Ramos (cell line): ENCODE results near the gene STIMATE.

Source experiments
- in situ Hi-C: fragments of 300-500 bp; cut with MboI; formaldehyde crosslinking; loops from one replicate; pipeline ENCODE4 v1.14.3; 2022; ENCODE audit warnings: low sequenced_read_pairs; ENCODE audit not compliant: unreplicated experiment

STIMATE gene

DNA sequence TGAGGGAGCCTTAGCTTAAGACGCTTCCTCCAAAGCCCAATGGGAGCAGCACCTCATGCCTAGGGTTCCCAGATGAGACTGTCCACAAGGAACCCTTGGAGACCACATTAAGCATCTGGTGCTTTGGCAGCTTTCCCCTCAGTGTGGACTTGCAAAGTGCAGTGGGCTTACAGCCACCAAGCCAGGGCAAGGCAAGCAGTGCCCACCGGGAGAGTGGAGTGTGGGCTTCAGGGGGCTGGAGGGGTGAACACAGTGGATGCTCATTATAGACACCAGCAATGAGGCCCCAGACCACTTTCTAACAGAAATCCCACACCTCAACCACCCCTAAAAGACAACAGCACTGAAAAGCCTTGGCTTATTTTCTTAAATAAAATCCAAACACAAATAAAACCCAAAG is 53.5 kb downstream of the STIMATE start:
- in situ Hi-C loops, result no loop called here

DNA sequence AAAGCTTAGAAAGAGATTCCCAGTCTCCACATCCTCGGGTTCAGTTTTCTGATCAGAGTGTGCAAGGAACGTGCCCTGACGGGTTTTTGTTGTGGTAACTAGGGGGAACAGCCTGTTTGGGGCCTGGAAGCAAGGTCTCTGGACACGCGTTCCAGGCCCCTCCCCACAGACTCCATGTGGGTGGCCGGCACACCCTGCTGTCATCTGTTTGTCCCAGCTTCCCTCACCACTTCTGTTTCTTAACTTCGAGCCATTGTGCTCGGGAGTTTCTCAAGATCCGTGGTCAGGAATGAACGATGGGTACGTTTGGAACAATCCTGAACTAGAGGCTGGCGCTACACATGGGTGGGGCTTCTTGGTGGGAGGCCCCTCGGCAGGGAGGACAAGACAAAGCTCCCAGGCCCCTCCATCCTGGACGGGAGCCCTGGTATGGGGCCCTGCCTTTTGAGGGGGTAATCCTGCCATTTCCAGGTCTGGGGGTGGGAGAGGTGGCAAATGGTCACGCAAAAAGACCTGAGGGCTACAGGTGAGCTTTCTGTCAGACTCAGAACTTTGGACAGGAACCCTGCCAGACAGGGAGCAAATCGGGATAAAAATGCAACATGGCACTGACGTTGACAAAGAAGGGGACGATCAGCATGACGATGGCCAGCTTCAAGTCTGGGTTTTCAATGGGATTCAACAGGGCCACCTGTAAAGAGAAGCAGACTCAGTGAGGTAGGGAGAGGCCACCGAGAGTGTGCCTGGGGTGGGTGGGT is 54.1 kb downstream of the STIMATE start:
- in situ Hi-C loops, result no loop called here

- in situ Hi-C loops, result no loop called here
Observed at GRCh38 chr3:52842424-52842823, 54.9 kb downstream of the STIMATE start.

- in situ Hi-C loops, result no loop called here
Observed at GRCh38 chr3:52841981-52842340, 55.4 kb downstream of the STIMATE start.

DNA sequence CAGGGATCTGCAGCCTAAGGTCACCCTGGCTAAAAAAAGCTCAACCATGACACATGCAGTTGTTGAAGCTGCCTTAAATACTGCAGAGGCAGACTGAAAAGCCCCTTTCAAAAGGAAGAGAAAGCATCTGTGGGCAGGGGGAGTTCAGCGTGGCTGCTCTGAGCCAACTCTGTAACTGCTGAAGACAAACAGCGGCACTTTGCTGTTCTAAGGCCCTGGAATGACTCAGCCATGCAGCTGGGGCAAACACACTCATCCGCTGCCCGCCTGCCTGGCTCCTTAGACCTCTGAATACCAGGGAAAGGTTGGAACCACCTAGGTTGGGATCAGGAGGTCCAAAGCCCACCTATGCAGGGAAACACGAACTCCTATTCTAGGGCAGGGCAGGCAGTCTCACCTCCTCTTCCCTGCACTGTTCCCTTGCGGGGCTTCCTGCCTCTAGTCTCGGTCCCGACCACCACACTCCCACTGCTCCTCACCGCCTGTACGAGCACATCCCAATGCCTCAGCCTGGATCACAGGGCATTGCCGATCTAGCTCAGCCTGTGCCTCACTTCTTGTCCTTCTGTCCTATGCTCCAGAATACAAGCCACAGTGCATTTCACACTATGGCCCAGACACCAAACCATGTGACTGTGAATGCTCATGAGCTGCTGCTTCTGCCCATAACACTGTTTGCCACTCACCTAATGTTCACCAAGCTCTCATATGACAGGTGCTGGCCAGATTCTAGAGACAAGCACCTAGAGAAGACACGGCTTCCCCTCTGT is 56.0 kb downstream of the STIMATE start:
- in situ Hi-C loops, result no loop called here

DNA sequence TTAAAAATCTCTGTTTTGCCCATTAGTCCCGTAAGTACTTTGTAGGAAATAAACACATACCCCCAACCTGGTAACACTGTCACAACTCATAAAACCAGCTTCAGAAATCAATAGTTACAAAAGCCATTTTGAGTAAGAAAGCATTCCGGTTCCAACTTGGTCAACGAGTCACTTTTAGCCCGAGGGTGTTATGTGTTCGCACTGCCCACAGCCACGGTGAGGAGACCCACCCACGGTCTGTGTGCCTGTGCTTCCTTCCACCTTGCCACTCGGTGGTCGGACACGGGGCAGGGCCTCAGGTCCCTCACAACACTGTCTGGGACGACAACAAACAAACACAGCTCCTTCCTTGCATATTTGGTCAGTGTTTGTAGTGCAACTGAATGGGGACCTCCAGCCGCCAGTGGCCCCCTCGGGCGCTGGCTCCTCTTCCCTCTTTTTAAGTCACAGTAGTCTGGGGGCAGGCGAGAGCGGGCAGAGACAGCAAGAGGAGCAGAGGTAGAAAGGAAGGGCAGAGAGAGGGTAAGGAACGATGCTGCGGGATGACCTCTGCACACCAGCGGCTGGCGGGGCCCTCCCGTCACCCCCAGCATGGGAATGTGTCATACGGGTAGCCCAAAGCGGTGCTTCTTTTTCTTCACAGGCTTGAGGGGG is 57.3 kb downstream of the STIMATE start:
- in situ Hi-C loops, result no loop called here

- in situ Hi-C loops, result no loop called here
Observed at GRCh38 chr3:52839268-52839575, 58.1 kb downstream of the STIMATE start.

DNA sequence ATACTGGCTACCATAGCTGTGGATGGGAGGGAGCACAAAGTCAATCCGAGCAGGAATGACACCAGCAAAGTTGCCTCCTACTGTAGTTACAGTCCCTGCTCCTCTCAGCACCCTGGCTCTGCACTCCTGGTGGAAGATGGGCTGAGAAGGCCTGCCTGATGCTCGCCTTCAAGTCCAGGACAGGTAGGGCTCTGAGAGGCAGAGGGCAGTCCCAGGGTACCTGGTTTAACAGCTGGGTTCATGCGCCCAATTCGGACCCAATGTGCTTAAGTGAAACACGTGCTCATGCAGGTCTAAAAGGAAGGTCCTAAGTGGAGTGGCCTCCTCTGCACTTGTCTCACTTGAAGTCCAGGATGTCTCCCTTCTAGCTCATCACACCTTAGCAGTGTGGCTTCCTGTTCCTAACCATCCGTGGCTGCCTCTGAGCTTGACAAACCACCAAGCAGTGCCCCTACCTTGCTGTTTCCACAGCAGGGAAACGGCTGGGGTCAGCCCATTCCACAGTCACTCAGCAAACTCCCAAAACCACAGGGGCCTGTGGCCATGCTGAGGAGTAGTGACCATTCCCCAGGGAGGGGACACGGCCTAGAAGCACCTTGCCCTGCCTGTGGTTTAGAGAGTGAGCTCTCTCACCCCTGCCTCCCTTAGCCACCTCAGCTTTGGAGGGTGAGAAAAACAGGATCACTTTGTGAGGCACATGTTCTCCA is 58.6 kb downstream of the STIMATE start:
- in situ Hi-C loops, result no loop called here

GRCh38 chr3:52836986-52837385 is 60.4 kb downstream of the STIMATE start:
- in situ Hi-C loops, result no loop called here

DNA sequence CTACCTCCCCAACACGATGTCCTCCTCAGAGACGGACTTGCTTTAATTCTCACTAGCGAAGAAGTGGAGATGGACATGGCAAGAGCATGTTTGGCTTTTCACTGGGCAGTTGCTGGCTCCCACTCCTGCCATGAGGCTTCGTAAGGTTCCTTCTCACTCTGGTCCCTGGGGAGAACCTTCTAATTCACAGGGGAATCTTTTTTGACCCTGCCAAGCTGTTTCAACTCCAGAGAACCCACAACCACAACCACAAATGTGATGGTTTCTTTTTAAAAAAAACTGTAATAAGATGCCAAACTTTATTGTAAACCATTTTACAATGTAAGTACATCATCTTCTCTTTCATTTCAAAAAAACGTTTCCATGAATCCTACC is 60.9 kb downstream of the STIMATE start:
- in situ Hi-C loops, result no loop called here

- in situ Hi-C loops, result no loop called here
Observed at GRCh38 chr3:52835766-52836470, 61.4 kb downstream of the STIMATE start.

DNA sequence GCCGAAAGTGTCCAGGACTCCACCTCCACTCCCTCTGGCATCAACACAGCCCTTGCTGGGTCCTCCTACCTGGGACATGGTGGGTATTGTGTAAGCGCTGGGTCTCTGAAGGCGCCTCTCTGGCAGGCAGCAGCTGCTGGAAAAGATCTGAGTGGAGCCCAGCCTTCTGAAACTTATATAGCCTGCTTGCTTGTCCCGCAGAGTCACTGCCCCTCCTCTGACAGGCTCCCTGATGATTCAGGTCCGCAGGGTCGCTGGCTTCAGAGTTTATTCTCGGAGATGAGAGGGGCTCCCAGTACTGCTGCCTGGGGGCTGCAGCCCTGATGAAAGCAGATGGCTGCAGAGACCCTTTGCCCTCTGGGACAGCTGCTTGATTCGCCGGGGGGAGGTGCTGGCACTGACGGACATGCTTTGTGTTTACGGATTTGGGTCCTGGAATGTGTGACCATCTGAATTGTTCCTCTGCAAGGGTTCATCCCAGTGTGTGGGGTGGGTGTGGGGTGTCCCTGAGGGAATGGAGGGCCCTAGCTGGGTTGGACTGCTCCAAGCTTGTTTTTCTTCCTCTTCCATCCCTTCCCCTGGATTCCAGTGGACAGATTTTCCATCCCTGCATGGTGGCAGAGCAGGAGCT is 62.4 kb downstream of the STIMATE start, which contains the start of gene MUSTN1:
Gene MUSTN1, minus strand, starts transcription at position 149 of the 631 bp plus-strand sequence. Its CDS starts 71 bp downstream, at position 78.
- in situ Hi-C loops, result no loop called here

DNA sequence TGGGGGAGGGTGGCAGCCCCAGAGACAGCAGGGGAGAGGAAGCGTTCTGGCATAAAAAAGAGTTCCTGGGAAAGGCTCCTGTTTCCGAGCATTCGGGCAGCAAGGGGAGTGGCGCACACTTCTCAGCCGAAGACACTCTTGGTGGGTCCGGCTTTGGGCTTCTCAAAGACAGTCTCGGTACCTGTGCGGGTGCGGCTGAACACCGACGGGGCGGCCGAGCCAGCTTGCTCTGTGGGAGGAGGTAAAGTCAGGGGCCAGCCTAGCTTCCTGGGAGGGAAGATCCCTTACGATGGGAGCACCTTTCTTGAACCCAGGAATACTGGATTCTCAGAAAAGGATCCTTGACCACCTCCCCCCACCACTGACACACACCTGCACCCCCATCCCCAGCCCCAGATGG is 64.1 kb downstream of the STIMATE start:
- in situ Hi-C loops, result no loop called here

GRCh38 chr3:52831500-52832301 is 65.6 kb downstream of the STIMATE start:
- in situ Hi-C loops, result no loop called here

- in situ Hi-C loops, result no loop called here
Observed at GRCh38 chr3:52830535-52831258, 66.7 kb downstream of the STIMATE start, which contains the start of gene ITIH4. Gene ITIH4 (minus strand): TSS chr3:52830672. CDS start chr3:52830642, 30 bp downstream.

DNA sequence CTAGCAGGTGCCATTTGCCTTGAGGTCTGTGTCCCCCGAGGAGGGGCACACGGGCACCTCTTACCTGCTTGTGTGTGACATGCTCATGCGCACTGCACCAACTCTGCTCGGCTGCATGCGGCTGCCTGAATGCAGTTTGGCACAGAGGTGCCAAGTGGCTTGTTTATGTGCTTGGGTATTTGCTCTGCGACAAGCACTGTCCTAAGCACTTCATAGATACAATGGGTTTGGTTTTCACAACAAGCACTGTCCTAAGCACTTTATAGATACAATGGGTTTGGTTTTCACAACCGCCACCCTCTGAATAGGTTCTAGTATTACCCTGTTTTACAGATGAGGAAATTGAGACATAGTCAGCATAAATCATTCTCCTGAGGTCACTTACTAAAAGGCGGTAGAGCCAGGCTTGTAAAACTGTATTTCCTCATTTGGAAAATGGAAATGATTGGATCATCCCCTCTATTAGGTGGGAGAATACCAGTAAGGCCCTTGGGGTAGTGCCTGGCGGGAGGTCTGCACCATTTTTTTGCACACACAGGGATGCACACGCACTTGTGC is 67.4 kb downstream of the STIMATE start:
- in situ Hi-C loops, result no loop called here

DNA sequence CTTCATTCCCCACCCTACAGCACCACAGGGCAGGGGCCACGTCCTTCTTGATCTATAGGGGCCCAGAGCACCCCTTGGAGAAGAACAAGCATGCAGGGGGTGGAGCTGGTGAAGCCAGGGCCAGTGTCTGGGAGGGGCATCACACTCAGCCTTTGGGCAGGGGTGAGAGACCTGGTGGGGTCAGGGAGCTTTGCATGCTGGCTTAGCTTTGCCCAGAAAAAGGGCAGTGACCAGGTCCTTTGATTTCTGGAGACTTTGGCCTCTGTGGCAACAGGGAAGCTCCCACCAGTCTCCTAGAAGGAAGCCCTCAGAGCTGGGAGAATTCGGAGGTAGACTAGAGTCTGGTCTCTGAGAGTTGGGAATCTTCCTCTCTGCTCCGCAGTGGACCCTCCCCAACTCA is 67.9 kb downstream of the STIMATE start:
- in situ Hi-C loops, result no loop called here

DNA sequence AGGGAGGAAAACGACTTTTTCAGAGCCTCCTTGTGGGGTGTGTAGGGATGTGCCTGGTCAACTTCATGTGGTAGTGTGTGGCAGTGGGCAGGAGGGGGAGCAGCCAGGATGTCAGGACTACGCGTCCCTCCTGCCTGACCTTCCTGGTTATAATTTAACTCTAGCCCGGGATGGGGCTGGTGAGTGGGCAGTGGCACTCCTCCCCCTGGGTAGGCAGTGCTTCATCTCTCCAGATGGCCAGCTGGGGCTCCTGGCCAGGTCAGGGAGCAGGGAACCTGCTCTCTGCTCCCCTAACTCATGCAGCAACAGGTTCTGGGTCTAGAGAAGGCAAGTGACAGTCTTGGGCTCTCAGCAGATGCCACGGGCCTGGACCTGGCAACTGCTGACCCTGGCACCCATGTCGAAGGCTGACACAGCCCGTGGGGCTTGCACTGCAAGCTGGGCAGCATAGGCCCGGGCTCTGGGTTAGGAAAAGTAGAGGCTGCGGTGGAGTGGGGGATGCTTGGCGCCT is 69.4 kb downstream of the STIMATE start:
- in situ Hi-C loops, result no loop called here
